HG03460 (cell line): ENCODE results near the gene LSR.
"Not testable (repeated sequence)": the region's sequence is repeated elsewhere in the genome, so short reads cannot be mapped to it uniquely, and the experiment has no call there.

Experiments
- ATAC-seq: cut with Tn5 transposase; IDR thresholded peaks from one replicate; pipeline ENCODE4 v1.9.1; 2021; ENCODE audit not compliant: unreplicated experiment

The LSR gene

GRCh38 chr19:35284153-35285094 is 35.6 kb downstream of the LSR start:
- ATAC-seq = no peak

DNA sequence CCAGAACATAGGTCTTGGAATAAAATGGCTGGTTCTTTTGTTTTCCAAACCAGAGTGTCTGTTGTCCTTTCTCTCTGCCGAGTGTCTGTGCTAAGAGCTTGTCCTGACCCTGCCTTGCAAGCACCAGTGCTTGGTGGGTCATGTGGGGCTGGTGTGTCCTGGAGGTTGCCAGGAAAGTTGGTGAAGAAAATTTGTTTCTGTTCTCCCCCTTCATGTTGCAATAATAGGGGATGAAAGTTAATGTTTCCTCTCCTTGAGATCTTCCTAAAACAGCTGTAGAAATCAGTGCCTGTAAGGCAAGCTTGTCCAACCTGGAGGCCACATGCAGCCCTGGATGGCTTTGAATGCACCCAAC is 36.3 kb downstream of the LSR start:
- no peak for ATAC-seq

DNA sequence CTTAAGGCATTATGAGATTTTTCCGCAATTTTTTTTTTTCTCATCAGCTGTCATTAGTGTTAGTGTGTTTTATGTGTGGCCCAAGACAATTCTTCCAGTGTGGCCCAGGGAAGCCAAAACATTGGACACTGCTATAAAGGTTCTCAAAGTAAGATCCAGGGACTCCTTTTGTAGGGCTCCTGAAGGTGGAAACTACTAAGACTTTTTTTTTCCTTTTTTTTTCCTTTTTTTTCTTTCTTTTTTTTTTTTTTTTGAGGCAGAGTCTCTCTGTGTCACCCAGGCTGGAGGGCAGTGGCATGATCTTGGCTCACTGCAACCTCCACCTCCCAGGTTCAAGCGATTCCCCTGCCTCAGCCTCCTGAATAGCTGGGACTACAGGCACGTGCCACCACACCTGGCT is 36.7 kb downstream of the LSR start:
- not testable (repeated sequence) for ATAC-seq

DNA sequence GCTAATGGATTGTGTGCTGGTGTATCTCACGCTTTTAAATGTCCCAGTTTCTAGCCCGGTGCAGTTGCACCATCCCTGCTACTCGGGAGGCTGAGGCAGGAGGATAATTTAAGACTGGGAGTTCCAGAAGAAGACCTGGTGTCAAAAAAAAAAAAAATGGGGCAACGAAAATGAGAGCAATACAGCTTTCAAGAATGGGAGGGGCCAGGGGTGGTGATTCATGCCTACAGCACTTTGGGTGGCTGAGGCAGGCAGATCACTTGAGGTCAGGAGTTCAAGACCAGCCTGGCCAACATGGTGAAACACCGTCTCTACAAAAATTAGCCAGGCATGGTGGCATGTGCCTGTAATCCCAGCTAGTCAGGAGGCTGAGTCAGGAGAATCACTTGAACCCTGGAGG is 37.3 kb downstream of the LSR start:
- not testable (repeated sequence) for ATAC-seq

DNA sequence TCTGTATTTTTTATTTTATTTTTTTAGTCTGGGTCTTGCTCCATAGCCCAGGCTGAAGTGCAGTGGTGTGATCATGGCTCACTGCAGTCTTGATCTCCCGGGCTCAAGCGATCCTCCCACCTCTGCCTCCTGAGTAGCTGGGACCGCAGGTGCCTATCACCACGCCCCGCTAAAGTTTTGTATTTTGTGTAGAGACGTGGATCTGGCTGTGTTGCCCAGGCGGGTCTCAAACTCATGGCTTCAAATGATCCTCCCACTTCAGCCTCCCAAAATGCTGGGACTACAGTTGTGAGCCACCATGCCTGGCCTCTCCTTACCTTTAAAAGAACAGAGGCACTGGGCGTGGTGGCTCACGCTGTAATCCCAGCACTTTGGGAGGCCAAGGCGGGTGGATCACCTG is 38.9 kb downstream of the LSR start:
- ATAC-seq = no peak

DNA sequence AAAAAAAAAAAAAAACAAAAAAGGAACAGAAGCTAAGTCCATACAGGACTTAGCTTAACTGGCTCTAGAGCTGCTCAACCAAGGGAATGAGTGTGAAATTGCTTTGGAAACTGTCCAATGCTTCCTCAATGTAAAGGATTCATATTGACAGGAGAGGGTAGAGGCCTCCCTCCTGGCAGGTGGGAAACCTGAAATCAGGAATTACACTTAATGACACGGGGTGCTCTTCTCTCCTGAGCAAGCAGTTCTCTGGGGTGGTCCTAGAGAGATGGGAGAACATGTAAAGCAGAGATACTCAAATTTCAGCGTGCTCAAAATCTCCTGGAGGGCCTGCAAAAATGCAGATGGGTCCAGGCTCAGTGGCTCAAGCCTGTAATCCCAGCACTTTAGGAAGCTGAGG is 39.5 kb downstream of the LSR start:
- no peak for ATAC-seq

DNA sequence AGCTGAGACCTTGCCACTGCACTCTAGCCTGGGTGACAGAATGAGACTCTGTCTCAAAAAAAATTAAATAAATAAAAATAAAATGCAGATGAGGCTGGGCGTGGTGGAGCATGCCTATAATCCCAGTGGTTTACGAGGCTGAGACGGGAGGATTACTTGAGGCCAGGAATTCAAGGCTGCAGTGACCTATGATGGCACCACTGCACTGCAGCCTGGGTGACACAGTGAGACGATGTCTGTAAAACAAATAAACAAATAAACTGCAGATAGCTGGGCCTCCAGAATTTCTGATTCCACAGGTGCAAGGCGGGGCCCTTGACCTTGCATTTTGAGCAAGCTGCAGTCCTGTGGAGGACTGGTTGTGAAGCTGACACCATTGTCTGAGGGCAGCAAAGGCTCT is 40.1 kb downstream of the LSR start:
- no peak for ATAC-seq

GRCh38 chr19:35290381-35291127 is 41.8 kb downstream of the LSR start:
- no peak for ATAC-seq

- ATAC-seq = no peak
Observed at GRCh38 chr19:35291259-35291658, 42.5 kb downstream of the LSR start.

- ATAC-seq = no peak
Observed at GRCh38 chr19:35291916-35292315, 43.1 kb downstream of the LSR start, which contains the start of gene MAG. MAG (plus strand) TSS chr19:35292161; CDS start chr19:35295409, 3,248 bp downstream.

DNA sequence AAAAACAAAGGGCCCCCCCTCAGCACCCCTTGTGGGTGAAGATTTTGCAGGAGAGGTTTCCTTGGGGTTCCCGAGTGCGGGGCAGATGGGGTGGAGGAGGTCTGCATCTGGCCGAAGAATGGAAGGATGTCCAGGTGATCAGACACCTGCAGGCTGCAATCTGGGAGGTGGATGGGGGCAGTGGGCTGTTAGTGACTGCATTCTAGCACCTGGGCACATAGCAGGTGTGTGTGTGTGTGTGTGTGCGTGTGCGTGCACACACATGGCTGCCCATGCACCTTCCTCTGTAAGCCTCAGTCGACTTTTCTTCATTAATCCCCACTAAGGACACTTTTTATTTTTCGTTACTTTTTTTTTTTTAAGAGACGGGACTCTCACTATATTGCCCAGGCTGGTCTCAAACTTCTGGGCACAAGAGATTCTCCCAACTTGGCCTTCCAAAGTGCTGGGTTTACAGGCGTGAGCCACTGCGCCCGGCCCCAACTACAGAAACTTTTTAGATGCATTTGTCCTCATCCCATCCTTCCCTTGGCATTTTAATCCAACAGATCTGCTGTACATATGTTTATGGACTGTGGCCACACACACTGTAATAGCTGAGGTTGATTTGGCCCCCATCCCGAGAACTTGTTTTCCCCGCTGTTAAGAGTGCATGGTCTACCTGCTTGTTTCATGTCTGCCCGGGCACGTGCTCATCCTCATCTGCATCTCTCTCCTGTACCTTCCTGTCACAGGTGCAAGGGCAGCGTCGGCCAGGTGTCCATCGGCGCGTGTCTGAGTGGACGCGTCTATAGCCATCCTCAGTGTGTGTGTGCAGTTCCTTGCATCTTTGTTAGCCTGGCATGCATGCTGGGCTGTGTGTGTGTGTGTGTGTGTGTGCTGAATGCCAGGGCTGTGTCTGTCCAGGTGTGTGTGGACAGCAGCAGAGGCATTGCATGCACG is 43.9 kb downstream of the LSR start:
- no peak for ATAC-seq

DNA sequence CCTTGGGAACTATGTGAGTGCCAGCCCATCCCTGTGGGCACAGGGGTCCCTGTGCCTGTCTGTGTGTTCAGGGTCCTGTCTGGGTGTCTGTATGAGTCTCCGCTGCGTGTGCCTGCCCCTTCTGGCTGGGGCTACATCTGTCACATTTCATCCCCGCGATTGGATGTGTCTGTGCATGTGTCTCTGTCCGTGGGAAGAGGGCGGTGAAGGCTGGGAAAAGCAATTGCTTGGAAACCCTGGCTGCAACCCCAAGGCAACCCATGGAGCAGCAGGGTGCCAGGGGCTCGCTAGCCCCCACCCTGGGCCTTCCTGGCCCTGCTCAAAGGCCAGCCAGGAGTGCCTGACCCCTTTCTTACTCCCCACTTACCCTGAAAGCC is 44.5 kb downstream of the LSR start:
- ATAC-seq = no peak

DNA sequence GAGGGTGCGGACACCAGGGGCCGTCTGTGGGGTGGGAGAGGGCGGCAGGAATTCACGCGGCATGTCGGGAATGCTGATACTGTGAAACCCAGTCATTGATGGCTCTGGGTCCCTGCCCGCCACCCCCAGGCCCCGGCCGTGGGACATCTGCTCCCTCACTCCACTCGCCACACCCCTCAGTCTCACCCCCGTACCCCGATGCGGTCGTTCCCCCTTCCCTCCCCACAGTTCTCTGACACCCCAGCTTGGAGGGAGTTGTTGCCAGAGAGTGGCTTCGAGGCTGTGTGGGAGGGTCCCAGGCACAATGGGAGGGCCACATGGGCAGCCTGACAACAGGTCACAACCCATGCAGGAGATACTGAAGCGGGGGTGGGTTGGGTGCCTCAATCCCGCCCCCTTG is 45.0 kb downstream of the LSR start:
- no peak for ATAC-seq

GRCh38 chr19:35294328-35294727 is 45.5 kb downstream of the LSR start:
- no peak for ATAC-seq

GRCh38 chr19:35294859-35295791 is 46.3 kb downstream of the LSR start:
- ATAC-seq = no peak

GRCh38 chr19:35295792-35296462 is 47.1 kb downstream of the LSR start:
- ATAC-seq = no peak

DNA sequence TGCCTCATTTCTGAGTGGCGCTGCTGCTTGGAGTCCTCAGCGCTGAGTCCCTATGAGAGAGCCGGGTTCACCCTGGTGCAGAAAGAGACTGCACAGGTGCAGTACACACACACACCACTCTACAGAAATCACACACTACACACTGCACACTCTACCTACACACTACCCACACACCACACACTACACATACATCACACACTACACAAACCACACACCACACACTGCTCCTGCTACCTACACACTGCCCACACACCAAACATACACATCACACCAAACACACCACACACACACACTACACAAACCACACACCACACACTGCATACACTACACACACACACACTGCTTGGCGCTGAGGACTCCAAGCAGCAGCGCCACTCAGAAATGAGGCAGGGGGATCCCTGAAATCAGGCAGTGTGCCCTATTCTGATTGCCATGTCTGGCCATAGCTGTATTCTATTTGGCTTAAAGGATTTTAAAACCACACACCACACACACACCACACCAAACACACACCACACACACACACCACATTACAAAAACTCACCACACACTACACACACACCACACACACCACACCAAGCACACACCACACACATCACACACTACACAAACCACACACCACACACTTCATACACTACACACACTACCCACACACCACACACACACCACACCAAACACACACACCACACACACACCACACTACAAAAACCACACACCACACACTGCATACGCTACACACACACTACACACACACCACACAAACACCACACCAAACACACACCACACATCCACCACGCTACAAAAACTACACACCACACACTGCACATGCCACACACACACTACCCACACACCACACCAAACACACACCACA is 48.1 kb downstream of the LSR start:
- no peak for ATAC-seq

DNA sequence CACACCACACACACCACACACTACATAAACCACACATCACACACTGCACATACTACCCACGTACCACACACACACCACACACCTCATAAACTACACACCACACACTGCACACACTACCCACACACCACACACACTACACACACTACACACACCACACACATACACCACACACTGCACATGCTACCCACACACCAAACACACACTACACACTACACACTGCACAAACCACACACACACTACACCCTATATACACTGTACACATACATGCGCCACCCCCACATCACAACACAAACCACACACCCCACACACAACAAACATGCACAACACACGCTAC is 48.7 kb downstream of the LSR start:
- ATAC-seq = no peak

DNA sequence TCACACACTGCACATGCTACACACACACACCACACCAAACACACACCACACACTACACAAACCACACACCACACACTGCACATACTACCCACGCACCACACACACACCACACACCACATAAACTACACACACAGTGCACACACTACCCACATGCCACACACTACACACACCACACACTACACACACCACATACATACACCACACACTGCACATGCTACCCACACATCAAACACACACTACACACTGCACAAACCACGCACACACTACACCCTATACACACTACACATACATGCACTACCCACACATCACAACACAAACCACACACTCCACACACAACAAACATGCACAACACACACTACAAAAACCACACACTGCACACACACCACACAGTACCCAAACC is 49.1 kb downstream of the LSR start:
- ATAC-seq = no peak
